ENCODE results near the gene SERINC5. TPM values are rescaled to one million over a fixed set of nuclear protein-coding genes. Genes with fewer than 3 reads are reported as not detected.
"Not testable (repeated sequence)": the region's sequence is repeated elsewhere in the genome, so short reads cannot be mapped to it uniquely, and the experiment has no call there.

The SERINC5 gene
- total RNA-seq (100 to 1,000 TPM; 115 to 123 TPM), total RNA-seq (34.7 to 473 (median 212) reads per million in 172 experiments)
- 38.2 TPM for polyA plus RNA-seq (2013, experiment 1 of 2)
- 47.1 TPM for polyA plus RNA-seq (2013, experiment 2 of 2)

DNA sequence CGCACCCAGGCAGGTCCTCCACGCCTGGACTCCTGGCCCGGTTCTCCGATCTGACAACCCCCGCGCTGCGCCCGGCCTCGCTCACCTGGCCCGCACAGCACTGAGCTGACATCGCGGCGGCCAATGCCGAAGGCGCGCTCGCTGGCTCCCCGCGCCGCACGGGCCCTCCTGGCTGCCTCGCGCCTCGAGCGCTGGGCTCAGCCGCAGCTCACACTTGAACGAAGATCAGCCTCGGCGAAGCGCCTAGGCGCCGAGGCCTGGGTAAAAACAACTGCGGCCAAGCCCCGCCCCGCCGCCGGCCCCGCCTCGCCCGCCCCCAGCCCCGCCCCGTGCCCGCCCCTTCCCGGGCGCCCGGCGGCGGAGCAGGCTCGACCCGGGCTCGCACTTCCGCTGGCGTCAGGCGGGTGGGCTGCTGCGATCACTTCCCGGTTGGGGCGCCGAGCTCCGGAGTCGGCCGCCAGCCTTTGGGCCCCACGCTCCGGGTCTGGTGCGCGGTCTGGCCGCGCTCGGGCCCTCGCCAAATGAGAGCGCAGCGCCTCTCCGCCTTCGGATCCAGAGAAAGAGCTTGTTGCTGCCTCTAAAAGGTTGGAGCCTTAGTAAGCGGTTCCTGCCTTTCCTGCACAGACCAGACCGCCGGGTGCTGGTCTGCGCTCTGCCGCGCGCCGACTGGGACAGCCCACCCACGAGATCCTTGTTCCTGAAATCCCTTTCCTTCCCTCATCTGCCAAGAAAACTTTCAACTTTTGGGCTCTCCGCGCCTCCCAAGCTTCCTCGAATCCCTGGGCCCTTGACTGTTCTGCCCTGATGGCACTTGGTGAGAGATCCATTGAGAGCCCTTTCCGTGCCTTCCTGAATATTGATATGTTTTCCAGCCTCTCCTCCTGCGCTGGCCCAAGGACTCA, at the start of gene SERINC5:
TSS of gene SERINC5 (minus strand) at position 238 of the 902 bp plus-strand sequence. CDS start at position 112, 126 bp downstream.
- TF ChIP-seq, protein P1, sequence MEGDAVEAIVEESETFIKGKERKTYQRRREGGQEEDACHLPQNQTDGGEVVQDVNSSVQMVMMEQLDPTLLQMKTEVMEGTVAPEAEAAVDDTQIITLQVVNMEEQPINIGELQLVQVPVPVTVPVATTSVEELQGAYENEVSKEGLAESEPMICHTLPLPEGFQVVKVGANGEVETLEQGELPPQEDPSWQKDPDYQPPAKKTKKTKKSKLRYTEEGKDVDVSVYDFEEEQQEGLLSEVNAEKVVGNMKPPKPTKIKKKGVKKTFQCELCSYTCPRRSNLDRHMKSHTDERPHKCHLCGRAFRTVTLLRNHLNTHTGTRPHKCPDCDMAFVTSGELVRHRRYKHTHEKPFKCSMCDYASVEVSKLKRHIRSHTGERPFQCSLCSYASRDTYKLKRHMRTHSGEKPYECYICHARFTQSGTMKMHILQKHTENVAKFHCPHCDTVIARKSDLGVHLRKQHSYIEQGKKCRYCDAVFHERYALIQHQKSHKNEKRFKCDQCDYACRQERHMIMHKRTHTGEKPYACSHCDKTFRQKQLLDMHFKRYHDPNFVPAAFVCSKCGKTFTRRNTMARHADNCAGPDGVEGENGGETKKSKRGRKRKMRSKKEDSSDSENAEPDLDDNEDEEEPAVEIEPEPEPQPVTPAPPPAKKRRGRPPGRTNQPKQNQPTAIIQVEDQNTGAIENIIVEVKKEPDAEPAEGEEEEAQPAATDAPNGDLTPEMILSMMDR (IDR thresholded peaks at IDR 0.05), result no peak
- H3K36me3 ChIP-seq (ENCODE audit: insufficient read depth, low read length), result peaks cover 2% of the 10 kb centered on the region
- peaks cover 64% of the 10 kb centered on the region for H3K4me1 Mint-ChIP-seq (ENCODE audit: low read depth)
- CTCF ChIA-PET, result interaction anchor here (0.7 to 2.3 kb wide), 8 partner anchors 9 to 173 kb away, joined by 3 to 9 read pairs (median 6); no protein-coding TSS in a partner anchor
- no peaks in the 10 kb centered on the region for H3K27me3 Mint-ChIP-seq
- H3K27me3 ChIP-seq (ENCODE audit: control insufficient read depth in 1 of 2, insufficient read depth in 2 of 2, low read length in 2 of 2), result no peaks in the 10 kb centered on the region
- POLR2A ChIA-PET, result interaction anchor here (0.7 to 7.5 kb wide), 35 partner anchors 10 to 742 kb away, joined by 3 to 120 read pairs (median 9); partner anchors contain the start of gene HOMER1
- H3K9me3 ChIP-seq (ENCODE audit: control insufficient read depth in 1 of 2, insufficient read depth in 1 of 2, low read length in 2 of 2), result no peaks in the 10 kb centered on the region
- intact Hi-C loops (cut with DNase I, micrococcal nuclease), result loop anchor here (1.0 to 10.0 kb wide), 8 partner anchors 14 to 401 kb away; partner anchors contain the start of genes DHFR (in 1 of the 2) and MSH3 (in 1 of the 2)
- peak within 1 kb of the TSS; percentile 88 to 89 for H3K27ac ChIP-seq (ENCODE audit: low read depth in 1 of 2, low read length in 2 of 2)
- peak; percentile 70 to 92 (median 82) for DNase-seq
- ATAC-seq (ENCODE audit: poor library complexity), result peak; percentile 67
- H3K36me3 Mint-ChIP-seq (ENCODE audit: low read depth), result peaks cover 37% of the 10 kb centered on the region
- H3K9me3 Mint-ChIP-seq, result no peaks in the 10 kb centered on the region
- peak within 1 kb of the TSS; percentile 92 for H3K27ac Mint-ChIP-seq
- peaks cover 51% of the 10 kb centered on the region for H3K4me1 ChIP-seq (ENCODE audit: insufficient read depth, low read length)
- H3K4me3 Mint-ChIP-seq, result peak within 1 kb of the TSS; percentile 94
- peak within 1 kb of the TSS; percentile 99 for H3K4me3 ChIP-seq (ENCODE audit: low read length)

DNA sequence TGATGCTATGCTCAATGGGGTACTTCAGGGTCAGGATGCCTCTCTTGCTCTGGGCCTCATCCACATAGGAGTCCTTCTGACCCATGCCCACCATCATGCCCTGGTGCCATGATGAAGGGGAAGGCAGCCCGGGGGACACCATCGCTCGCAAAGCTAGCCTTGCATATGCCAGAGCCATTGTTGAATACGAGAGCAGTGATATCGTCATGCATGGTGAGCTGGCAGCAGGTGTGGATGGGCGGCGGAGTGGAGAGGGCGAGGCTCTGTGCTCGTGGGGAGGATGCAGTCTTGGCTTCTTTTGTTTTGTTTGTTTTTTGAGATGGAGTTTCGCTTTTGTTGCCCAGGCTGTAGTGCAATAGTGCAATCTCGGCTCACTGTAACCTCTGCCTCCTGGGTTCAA, 46.8 kb upstream of the SERINC5 start:
- intact Hi-C loops (cut with DNase I, micrococcal nuclease), result loop anchor here in 1 of 2 experiments (10.0 kb wide), 2 partner anchors 308 to 1168 kb away; partner anchors contain the start of gene MTX3
- no peak overlapping the region for H3K27ac ChIP-seq (ENCODE audit: low read depth in 1 of 2, low read length in 2 of 2)
- CTCF ChIA-PET, result interaction anchor here (0.7 kb wide), 1 partner anchor 96 kb away, joined by 3 read pairs; no protein-coding TSS in a partner anchor
- Mint-ChIP-seq H3K4me3 (no peak overlapping the region), H3K4me1 (ENCODE audit: low read depth) (no peaks in the 10 kb centered on the region), H3K9me3 (no peaks in the 10 kb centered on the region), H3K27ac (no peak overlapping the region), H3K36me3 (ENCODE audit: low read depth) (no peaks in the 10 kb centered on the region), H3K27me3 (no peaks in the 10 kb centered on the region)
- H3K36me3 ChIP-seq (ENCODE audit: insufficient read depth, low read length), result no peaks in the 10 kb centered on the region
- POLR2A ChIA-PET, result no interaction called here
- DNase-seq (no peak), ATAC-seq (ENCODE audit: poor library complexity) (no peak)
- peaks cover 6% of the 10 kb centered on the region for H3K4me1 ChIP-seq (ENCODE audit: insufficient read depth, low read length)
- TF ChIP-seq, protein P1 (IDR thresholded peaks at IDR 0.05), result no peak
- H3K27me3 ChIP-seq (ENCODE audit: control insufficient read depth in 1 of 2, insufficient read depth in 2 of 2, low read length in 2 of 2), result no peaks in the 10 kb centered on the region
- H3K9me3 ChIP-seq (ENCODE audit: control insufficient read depth in 1 of 2, insufficient read depth in 1 of 2, low read length in 2 of 2), result no peaks in the 10 kb centered on the region
- no peak overlapping the region for H3K4me3 ChIP-seq (ENCODE audit: low read length)

DNA sequence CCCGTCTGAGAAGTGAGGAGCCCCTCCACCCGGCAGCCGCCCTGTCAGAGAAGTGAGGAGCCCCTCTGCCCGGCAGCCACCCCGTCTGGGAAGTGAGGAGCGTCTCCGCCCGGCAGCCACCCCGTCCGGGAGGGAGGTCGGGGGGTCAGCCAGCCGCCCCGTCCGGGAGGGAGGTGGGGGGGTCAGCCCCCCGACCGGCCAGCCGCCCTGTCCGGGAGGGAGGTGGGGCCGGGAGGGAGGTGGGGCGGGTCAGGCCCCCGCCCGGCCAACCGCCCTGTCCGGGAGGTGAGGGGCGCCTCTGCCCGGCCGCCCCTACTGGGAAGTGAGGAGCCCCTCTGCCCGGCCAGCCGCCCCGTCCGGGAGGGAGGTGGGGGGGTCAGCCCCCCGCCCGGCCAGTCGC, 45.5 kb upstream of the SERINC5 start:
- H3K4me3 ChIP-seq (ENCODE audit: low read length); DNase-seq; H3K27ac Mint-ChIP-seq; H3K9me3 Mint-ChIP-seq; POLR2A ChIA-PET; ATAC-seq (ENCODE audit: poor library complexity); H3K4me3 Mint-ChIP-seq; H3K4me1 Mint-ChIP-seq (ENCODE audit: low read depth); H3K27me3 ChIP-seq (ENCODE audit: control insufficient read depth in 1 of 2, insufficient read depth in 2 of 2, low read length in 2 of 2); H3K27me3 Mint-ChIP-seq; H3K36me3 ChIP-seq (ENCODE audit: insufficient read depth, low read length); H3K9me3 ChIP-seq (ENCODE audit: control insufficient read depth in 1 of 2, insufficient read depth in 1 of 2, low read length in 2 of 2); CTCF ChIA-PET; H3K27ac ChIP-seq (ENCODE audit: low read depth in 1 of 2, low read length in 2 of 2); H3K36me3 Mint-ChIP-seq (ENCODE audit: low read depth); H3K4me1 ChIP-seq (ENCODE audit: insufficient read depth, low read length): not testable (repeated sequence)
- intact Hi-C loops (cut with DNase I, micrococcal nuclease), result loop anchor here in 1 of 2 experiments (10.0 kb wide), 2 partner anchors 307 to 1167 kb away; partner anchors contain the start of gene MTX3

DNA sequence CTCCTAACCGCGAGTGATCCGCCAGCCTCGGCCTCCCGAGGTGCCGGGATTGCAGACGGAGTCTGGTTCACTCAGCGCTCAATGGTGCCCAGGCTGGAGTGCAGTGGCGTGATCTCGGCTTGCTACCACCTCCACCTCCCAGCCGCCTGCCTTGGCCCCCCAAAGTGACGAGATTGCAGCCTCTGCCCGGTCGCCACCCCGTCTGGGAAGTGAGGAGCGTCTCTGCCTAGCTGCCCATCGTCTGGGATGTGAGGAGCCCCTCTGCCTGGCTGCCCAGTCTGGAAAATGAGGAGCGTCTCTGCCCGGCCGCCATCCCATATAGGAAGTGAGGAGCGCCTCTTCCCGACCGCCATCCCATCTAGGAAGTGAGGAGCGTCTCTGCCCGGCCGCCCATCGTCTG, 44.9 kb upstream of the SERINC5 start:
- H3K27ac ChIP-seq (ENCODE audit: low read depth in 1 of 2, low read length in 2 of 2); POLR2A ChIA-PET; H3K36me3 Mint-ChIP-seq (ENCODE audit: low read depth); H3K4me1 ChIP-seq (ENCODE audit: insufficient read depth, low read length); H3K9me3 ChIP-seq (ENCODE audit: control insufficient read depth in 1 of 2, insufficient read depth in 1 of 2, low read length in 2 of 2); ATAC-seq (ENCODE audit: poor library complexity); H3K36me3 ChIP-seq (ENCODE audit: insufficient read depth, low read length); H3K9me3 Mint-ChIP-seq; H3K27me3 Mint-ChIP-seq; H3K27me3 ChIP-seq (ENCODE audit: control insufficient read depth in 1 of 2, insufficient read depth in 2 of 2, low read length in 2 of 2); H3K4me1 Mint-ChIP-seq (ENCODE audit: low read depth); H3K4me3 ChIP-seq (ENCODE audit: low read length); H3K27ac Mint-ChIP-seq; DNase-seq; H3K4me3 Mint-ChIP-seq; CTCF ChIA-PET: not testable (repeated sequence)
- intact Hi-C loops (cut with DNase I, micrococcal nuclease), result loop anchor here in 1 of 2 experiments (10.0 kb wide), 2 partner anchors 306 to 1166 kb away; partner anchors contain the start of gene MTX3

Data from CD4-positive, alpha-beta T cell (primary cell).